ENCODE data around the gene RIMS4.

RIMS4 gene

DNA sequence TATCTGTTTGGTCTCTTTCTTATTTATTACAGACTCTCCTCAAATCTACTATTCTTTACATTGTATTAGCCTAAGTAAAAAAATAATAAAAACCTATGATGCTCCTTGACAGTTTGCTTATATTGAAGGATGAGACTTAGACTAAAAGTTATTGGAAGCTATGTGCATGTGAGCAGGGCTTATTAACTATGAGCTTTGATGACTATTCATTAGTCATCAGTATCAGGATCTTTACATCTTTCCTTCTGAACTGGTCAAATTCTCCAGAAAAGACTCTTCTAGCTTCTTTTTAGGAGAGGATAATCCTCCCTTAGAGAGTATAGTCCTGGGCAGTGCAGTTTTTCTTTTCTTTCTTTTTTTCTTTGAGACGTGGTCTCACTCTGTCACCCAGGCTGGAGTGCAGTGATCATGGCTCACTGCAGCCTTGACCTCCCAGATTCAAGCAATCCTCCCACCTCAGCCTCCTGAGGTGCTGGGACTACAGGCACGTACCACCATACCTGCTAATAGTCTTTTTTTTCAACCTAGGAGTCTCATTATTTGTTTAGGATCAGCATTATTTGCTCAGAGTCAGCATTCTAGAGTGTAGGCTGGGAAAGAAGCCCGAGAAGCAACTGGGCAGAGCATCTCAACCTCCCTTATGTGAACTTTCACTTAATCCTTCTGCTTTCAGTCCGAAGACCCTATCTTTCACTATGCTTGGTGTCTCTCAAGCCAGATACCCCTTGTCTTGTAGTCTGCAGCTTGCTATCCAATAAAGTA lies 38.1 kb upstream of the RIMS4 start:
- no CpG with 5 or more reads among the region's 4 CpGs for WGBS (ENCODE audit: extremely low coverage, insufficient coverage, insufficient read length)
- H3K27me3 ChIP-seq (ENCODE audit: insufficient read depth, low read length), result no peaks in the 10 kb centered on the region
- H4K91ac ChIP-seq (ENCODE audit: low read depth, low read length), result no peak overlapping the region
- no peak overlapping the region for H3K4me3 ChIP-seq (ENCODE audit: low read depth, low read length)
- no peak for DNase-seq
- no peak overlapping the region for H3K9ac ChIP-seq (ENCODE audit: low read length)
- no peak overlapping the region for H3K23ac ChIP-seq (ENCODE audit: low read length)
- H2BK12ac ChIP-seq (ENCODE audit: low read length), result no peak overlapping the region
- H3K9me3 ChIP-seq (ENCODE audit: insufficient read depth, low read depth, low read length), result no peaks in the 10 kb centered on the region
- no peak overlapping the region for H2AK5ac ChIP-seq (ENCODE audit: low read length)
- no peaks in the 10 kb centered on the region for H3K4me1 ChIP-seq (ENCODE audit: control insufficient read depth in 1 of 2, insufficient read depth in 2 of 2, low read length in 2 of 2)
- H3K18ac ChIP-seq (ENCODE audit: low read length), result no peak overlapping the region
- no peak overlapping the region for H3K4me2 ChIP-seq (ENCODE audit: low read length)
- H3K4ac ChIP-seq (ENCODE audit: low read depth, low read length), result no peak overlapping the region
- no peak overlapping the region for H3K14ac ChIP-seq (ENCODE audit: low read length)
- H3K79me2 ChIP-seq (ENCODE audit: control insufficient read depth, insufficient read depth, low read length, poor library complexity), result no peaks in the 10 kb centered on the region
- no peak overlapping the region for H4K8ac ChIP-seq (ENCODE audit: low read depth, low read length)
- H2BK120ac ChIP-seq (ENCODE audit: insufficient read depth, low read length, poor library complexity), result no peak overlapping the region
- H3K27ac ChIP-seq (ENCODE audit: low read depth, low read length), result no peak overlapping the region
- H4K12ac ChIP-seq (ENCODE audit: low read depth, low read length), result no peak overlapping the region
- no peak overlapping the region for H2AFZ ChIP-seq (ENCODE audit: insufficient read depth, low read length, poor library complexity)
- H3K79me1 ChIP-seq (ENCODE audit: low read length), result no peaks in the 10 kb centered on the region
- H3K36me3 ChIP-seq (ENCODE audit: control insufficient read depth in 1 of 2, insufficient read depth in 2 of 2, low read length in 2 of 2), result no peaks in the 10 kb centered on the region
- H2BK5ac ChIP-seq (ENCODE audit: low read depth, low read length, poor library complexity), result no peak overlapping the region

DNA sequence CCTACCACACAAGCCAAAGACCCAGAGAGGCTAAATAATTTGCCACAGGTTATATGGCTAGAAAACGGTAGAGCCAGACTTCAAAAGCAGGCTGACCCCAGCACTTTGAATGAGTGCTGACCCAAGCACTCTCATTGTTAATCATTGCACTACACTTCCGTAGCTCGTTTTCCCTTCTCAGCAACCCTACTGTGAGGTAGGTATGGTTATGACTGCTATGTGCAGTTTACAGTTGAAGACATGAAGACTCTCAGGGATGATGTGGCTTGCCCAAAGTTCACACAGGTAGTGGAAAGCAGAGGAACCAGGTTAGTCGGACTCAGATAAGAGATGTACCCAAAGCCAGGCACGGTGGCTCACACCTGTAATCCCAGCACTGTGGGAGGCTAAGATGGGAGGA lies 33.5 kb upstream of the RIMS4 start:
- no peak overlapping the region for H4K12ac ChIP-seq (ENCODE audit: low read depth, low read length)

DNA sequence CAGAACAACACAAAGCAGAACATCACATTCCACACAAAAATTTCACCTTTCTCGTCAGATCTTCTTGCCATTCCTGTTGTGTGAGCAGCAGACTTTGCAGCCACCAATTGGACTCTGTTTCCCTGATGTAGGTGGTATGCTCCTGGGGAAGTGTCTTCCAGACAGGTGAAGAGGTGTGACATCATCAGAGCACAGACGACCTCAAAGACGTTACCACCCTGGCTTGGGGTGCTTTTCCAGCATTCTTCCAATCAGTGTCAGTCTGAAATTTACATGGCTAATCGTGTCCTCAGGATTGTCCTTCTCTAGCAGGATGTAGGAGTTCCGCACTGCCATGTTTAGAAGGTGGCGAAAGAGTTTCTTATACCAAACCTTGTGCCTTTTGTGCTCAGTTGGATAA lies 31.6 kb upstream of the RIMS4 start:
- Histone ChIP-seq H3K9me3 (ENCODE audit: insufficient read depth, low read depth, low read length) (no peaks in the 10 kb centered on the region), H2BK5ac (ENCODE audit: low read depth, low read length, poor library complexity) (no peak overlapping the region), H2AK5ac (ENCODE audit: low read length) (no peak overlapping the region), H3K79me2 (ENCODE audit: control insufficient read depth, insufficient read depth, low read length, poor library complexity) (no peaks in the 10 kb centered on the region), H3K79me1 (ENCODE audit: low read length) (no peaks in the 10 kb centered on the region), H3K4ac (ENCODE audit: low read depth, low read length) (no peak overlapping the region), H2BK120ac (ENCODE audit: insufficient read depth, low read length, poor library complexity) (no peak overlapping the region), H3K4me1 (ENCODE audit: control insufficient read depth in 1 of 2, insufficient read depth in 2 of 2, low read length in 2 of 2) (no peaks in the 10 kb centered on the region), H4K12ac (ENCODE audit: low read depth, low read length) (no peak overlapping the region), H3K18ac (ENCODE audit: low read length) (no peak overlapping the region), H4K8ac (ENCODE audit: low read depth, low read length) (no peak overlapping the region), H3K14ac (ENCODE audit: low read length) (no peak overlapping the region), H3K27ac (ENCODE audit: low read depth, low read length) (no peak overlapping the region), H3K23ac (ENCODE audit: low read length) (no peak overlapping the region), H2AFZ (ENCODE audit: insufficient read depth, low read length, poor library complexity) (no peak overlapping the region), H3K36me3 (ENCODE audit: control insufficient read depth in 1 of 2, insufficient read depth in 2 of 2, low read length in 2 of 2) (no peaks in the 10 kb centered on the region), H3K4me2 (ENCODE audit: low read length) (no peak overlapping the region), H4K91ac (ENCODE audit: low read depth, low read length) (no peak overlapping the region), H3K27me3 (ENCODE audit: insufficient read depth, low read length) (no peaks in the 10 kb centered on the region), H3K9ac (ENCODE audit: low read length) (no peak overlapping the region), H2BK12ac (ENCODE audit: low read length) (no peak overlapping the region), H3K4me3 (ENCODE audit: low read depth, low read length) (no peak overlapping the region)
- DNase-seq, result peak in 1 of 2 donors; percentile 31
- no CpG with 5 or more reads among the region's 6 CpGs for WGBS (ENCODE audit: extremely low coverage, insufficient coverage, insufficient read length)

More for the DNA sequence above, 33.5 kb upstream of the RIMS4 start:
- Histone ChIP-seq H3K18ac (ENCODE audit: low read length) (no peak overlapping the region), H3K4me3 (ENCODE audit: low read depth, low read length) (no peak overlapping the region), H3K36me3 (ENCODE audit: control insufficient read depth in 1 of 2, insufficient read depth in 2 of 2, low read length in 2 of 2) (no peaks in the 10 kb centered on the region), H3K4ac (ENCODE audit: low read depth, low read length) (no peak overlapping the region), H2AFZ (ENCODE audit: insufficient read depth, low read length, poor library complexity) (no peak overlapping the region), H2AK5ac (ENCODE audit: low read length) (no peak overlapping the region), H3K79me1 (ENCODE audit: low read length) (no peaks in the 10 kb centered on the region), H2BK12ac (ENCODE audit: low read length) (no peak overlapping the region), H4K8ac (ENCODE audit: low read depth, low read length) (no peak overlapping the region), H3K4me1 (ENCODE audit: control insufficient read depth in 1 of 2, insufficient read depth in 2 of 2, low read length in 2 of 2) (no peaks in the 10 kb centered on the region), H3K9me3 (ENCODE audit: insufficient read depth, low read depth, low read length) (no peaks in the 10 kb centered on the region), H2BK5ac (ENCODE audit: low read depth, low read length, poor library complexity) (no peak overlapping the region), H3K4me2 (ENCODE audit: low read length) (no peak overlapping the region), H3K79me2 (ENCODE audit: control insufficient read depth, insufficient read depth, low read length, poor library complexity) (no peaks in the 10 kb centered on the region), H3K27ac (ENCODE audit: low read depth, low read length) (no peak overlapping the region), H3K27me3 (ENCODE audit: insufficient read depth, low read length) (no peaks in the 10 kb centered on the region), H3K23ac (ENCODE audit: low read length) (no peak overlapping the region), H3K9ac (ENCODE audit: low read length) (no peak overlapping the region), H2BK120ac (ENCODE audit: insufficient read depth, low read length, poor library complexity) (no peak overlapping the region), H3K14ac (ENCODE audit: low read length) (no peak overlapping the region), H4K91ac (ENCODE audit: low read depth, low read length) (no peak overlapping the region)
- no CpG with 5 or more reads among the region's 5 CpGs for WGBS (ENCODE audit: extremely low coverage, insufficient coverage, insufficient read length)
- no peak for DNase-seq

DNA sequence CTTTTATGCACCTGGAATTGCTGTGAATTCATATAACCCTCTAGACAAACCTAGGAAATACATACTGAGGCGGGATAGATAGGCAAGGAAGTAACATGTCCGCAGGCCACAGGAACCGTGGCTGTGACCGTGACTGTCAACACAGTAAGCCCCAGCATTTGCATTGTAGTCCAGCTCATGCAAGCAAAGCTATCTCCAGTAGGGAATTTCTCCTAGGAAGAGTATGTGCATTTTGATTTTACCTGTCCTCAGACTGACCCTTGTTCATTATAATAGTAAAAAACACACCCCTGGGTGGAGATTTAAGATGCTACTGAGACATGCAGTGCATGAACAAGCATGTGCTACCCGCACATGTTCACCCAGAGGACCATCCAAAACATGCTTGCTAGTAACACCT lies 30.5 kb upstream of the RIMS4 start:
- WGBS (ENCODE audit: extremely low coverage, insufficient coverage, insufficient read length), result no CpG with 5 or more reads among the region's 5 CpGs

More for the DNA sequence above, 30.5 kb upstream of the RIMS4 start:
- no peak for DNase-seq
- Histone ChIP-seq H3K79me1 (ENCODE audit: low read length) (no peaks in the 10 kb centered on the region), H2BK12ac (ENCODE audit: low read length) (no peak overlapping the region), H3K4me2 (ENCODE audit: low read length) (no peak overlapping the region), H4K12ac (ENCODE audit: low read depth, low read length) (no peak overlapping the region), H3K36me3 (ENCODE audit: control insufficient read depth in 1 of 2, insufficient read depth in 2 of 2, low read length in 2 of 2) (no peaks in the 10 kb centered on the region), H3K4me3 (ENCODE audit: low read depth, low read length) (no peak overlapping the region), H3K9ac (ENCODE audit: low read length) (no peak overlapping the region), H3K18ac (ENCODE audit: low read length) (no peak overlapping the region), H2BK120ac (ENCODE audit: insufficient read depth, low read length, poor library complexity) (no peak overlapping the region), H3K4ac (ENCODE audit: low read depth, low read length) (no peak overlapping the region), H2AFZ (ENCODE audit: insufficient read depth, low read length, poor library complexity) (no peak overlapping the region), H3K4me1 (ENCODE audit: control insufficient read depth in 1 of 2, insufficient read depth in 2 of 2, low read length in 2 of 2) (no peaks in the 10 kb centered on the region), H3K27ac (ENCODE audit: low read depth, low read length) (no peak overlapping the region), H3K9me3 (ENCODE audit: insufficient read depth, low read depth, low read length) (peaks cover 2% of the 10 kb centered on the region), H3K14ac (ENCODE audit: low read length) (no peak overlapping the region), H3K79me2 (ENCODE audit: control insufficient read depth, insufficient read depth, low read length, poor library complexity) (no peaks in the 10 kb centered on the region), H4K91ac (ENCODE audit: low read depth, low read length) (no peak overlapping the region), H3K23ac (ENCODE audit: low read length) (no peak overlapping the region), H4K8ac (ENCODE audit: low read depth, low read length) (no peak overlapping the region), H2AK5ac (ENCODE audit: low read length) (no peak overlapping the region), H2BK5ac (ENCODE audit: low read depth, low read length, poor library complexity) (no peak overlapping the region), H3K27me3 (ENCODE audit: insufficient read depth, low read length) (no peaks in the 10 kb centered on the region)

All from trophoblast cell (in vitro differentiated cells and primary cell).